Brain pericyte (primary cell): ENCODE data around the gene CTSA.
"Not testable (repeated sequence)": the region's sequence is repeated elsewhere in the genome, so short reads cannot be mapped to it uniquely, and the experiment has no call there.

ENCODE experiments used
- DNase-seq: peaks from one replicate; pipeline ENCODE4 v3.0.0-alpha.2; 2012; ENCODE audit warnings: low read depth, low spot score

CTSA gene

DNA sequence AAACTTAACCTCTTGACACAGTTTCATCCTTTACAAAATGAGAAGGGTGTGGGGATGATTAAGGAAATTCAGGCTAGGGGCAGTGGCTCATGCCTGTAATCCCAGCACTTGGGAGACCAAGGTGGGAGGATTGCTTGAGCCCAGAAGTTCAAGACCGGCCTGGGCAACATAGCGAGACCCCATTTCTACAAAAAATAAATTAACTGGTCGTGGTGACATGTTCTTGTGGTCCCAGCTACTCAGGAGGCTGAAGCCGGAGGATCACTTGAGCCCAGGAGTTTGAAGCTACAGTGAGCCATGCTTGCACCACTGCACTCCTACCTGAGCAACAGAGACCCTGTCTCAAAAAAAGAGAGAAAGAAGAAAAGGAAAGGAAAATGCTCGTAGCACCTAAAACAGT, 24.7 kb upstream of the CTSA start:
- no peak for DNase-seq

DNA sequence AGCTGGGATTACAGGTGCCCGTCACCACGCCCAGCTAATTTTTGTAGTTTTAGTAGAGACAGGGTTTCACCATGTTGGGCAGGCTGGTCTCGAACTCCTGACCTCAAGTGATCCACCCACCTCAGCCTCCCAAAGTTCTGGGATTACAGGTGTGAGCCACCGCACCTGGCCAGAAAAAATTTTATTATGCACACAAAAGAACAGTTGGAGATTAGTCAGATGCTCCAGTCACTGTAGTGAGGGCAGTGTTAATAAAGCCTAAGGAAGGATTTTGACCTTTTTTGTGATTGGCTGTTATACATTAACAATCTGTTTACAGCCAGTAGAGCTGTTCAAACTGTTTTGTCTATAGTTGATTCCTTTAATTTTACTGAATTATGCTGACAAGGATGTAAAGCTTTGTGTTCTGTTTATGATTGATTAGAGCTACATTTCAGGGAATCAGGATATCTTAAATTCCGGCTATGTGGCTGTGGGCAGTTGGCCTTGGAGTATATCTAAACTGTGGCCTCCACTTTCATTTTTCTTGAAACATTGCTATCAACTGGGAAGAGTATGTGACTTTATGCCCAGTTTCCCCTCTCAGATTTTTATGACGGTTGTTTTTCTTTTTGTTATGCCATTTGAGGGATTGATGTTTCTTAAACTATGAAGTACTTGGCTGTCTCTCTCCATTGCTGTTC, 23.9 kb upstream of the CTSA start:
- DNase-seq: no peak

DNA sequence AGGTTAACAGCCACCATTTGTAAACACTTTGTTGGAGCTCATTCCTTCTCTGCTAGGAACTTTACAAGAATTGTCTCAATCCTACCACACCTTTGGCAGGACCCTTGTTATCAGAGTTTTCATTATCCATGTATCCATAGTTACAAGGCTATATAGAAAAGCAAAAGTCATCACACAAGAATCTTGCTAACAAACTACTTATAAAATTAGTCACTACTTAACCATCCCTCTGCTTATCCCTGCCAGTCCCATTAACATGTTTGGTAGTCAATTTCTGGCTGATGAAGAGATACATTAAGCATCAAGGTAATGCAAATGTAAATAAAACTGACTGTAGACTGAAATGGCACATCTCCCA, 23.3 kb upstream of the CTSA start:
- DNase-seq: no peak

DNA sequence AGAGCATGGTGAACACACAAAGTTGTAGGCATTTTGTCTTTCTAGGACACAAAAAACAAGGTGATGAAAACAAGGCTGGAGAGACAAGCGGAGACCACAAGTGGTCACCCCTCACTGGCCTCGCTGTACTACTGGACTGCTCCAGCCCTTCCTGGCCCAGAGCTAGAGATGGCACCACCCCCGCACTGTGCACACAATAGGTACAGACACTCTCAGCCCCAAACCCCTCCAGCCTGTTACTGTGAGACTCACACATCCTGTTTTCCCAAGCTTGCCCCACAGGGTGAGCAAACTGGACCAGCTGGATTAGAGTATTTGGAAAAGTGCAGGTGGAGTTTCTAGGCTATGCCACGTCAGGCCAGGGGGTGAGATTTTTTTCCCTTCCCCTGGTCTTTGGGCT, 18.5 kb upstream of the CTSA start:
- no peak for DNase-seq

DNA sequence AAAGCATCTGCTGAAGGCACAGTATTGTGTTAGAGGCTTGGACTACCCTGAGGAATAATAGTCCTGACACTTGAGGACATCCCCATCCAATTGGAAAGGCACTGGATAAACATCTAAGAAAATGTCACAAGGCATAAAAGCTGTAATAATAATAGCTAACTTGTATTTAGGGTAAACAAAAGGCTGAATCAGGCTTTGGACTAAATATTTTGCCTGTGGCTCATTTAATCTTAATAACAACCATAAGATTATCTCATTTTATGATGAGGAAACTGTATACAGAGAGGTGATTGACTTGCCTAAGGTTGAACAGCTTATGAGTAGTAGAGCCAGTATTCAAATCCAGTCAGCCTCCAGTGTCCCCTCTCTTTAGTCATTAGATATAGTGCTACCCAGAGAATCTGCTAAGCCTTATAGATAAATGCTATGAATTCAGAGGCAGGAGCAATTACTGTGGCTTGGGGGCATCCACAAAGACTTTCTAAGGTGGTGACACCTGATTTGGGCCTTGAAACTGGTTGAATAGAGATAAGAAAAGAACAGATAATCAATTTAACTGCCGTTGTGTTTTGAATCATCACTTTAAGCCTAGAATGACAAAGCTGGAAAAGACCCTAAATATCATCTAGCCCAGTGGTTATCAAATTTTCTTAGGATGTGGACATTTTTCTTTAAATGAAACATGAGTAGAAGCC, 17.6 kb upstream of the CTSA start:
- DNase-seq: no peak

DNA sequence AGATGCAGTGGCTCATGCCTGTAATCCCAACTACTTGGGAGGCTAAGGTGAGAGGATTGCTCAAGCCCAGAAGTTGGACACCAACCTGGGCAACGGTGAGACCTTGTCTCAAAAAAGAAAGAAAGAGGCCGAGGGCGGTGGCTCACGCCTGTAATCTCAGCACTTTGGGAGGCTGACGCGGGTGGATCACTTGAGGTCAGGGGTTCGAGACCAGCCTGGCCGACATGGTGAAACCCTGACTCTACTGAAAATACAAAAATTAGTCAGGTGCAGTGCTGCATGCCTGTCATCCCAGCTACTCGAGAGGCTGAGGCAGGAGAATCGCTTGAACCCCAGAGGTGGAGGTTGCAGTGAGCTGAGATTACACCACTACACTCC, 17.0 kb upstream of the CTSA start:
- not testable (repeated sequence) for DNase-seq

DNA sequence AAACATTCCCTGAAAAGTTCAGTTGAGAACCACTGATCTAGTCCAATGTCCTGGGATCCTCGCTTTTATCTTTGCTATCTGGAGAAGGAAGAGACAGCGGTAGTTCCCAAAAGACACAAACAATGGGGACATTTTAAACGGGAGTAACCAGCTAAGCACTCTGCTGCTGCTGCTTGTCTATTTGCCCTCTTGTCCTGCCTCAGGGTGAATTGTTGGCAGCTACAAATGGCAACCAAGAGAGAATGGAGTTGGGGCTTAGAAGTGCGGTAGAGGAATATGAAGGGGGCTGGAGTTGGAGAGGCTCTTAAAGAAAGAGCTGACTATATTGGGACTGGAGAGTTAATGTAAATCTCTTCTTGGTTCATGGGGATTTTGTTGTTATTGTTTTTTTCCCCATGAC, 16.6 kb upstream of the CTSA start:
- DNase-seq: no peak

DNA sequence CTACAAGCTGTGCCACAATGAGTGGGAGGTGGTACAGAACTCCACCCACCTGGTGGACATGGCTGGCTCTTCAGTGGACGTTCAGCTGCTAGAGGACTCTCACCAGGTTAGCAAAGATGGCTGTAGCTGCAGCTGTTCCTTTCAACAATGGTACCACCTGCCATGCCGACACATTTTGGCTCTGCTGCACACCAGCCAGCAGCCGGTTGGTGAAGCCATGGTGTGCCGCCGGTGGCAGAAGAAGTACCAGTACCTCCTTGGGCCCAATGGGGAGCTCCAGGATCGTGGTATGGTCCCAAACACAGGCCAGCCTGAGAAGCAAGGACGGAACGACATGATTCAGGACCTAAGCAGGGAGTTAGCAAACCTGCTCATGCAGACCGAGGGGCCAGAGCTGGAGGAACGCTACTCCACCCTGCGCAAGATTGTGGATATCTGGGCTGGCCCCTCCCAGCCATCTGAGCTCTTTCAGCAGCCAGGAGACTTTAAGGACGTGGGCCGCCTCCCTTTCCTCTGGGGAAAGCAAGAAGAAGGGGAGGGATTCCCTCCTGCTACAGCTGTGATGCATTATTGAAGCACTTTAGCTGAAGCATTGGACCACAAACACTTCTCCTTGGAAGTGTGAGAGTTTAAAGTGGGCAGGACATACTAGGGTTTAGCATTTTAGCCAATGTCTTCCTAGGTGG, 12.9 kb upstream of the CTSA start:
- no peak for DNase-seq

DNA sequence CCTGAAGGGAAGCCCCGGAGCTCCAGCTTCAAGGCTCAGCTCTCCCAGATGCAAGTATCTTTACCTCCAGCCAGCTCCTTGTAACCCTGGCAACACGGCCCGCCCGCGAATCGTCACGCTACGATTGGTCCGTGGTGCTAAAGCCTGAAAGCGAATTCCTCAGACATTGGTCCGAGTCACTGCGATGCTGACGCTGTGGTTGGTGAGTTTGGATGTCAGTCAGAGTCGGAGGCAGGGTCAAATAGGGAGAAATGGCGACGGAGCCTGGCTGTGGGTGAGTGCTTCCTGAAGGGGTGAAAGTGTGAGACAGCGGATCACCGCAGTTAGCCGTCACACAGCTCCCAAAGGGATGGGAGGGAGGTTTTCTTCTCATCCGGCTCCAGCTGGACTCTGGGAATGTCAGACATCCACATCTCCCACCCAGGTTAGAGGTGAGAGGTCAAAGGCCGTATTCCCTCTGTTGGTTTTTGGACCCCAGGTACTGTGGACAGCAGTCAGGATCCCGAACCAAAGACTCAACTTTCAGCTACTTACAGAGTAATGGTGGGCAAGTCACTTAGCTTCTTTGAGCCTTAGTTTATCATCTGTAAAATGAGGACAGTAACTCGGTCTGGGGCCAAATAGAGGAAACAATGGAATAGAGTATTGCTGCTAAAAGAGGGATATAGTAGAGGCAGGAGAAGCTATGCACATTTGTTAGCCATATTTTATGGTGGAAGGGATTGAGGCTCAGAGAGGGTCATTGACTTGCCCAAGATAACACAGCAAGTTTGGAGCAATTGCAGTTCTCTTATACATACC, 9.9 kb upstream of the CTSA start, which contains the start of gene ZSWIM1:
Gene ZSWIM1 (plus strand): TSS at position 240 of the 801 bp plus-strand sequence. CDS start 1,366 bp downstream, outside the sequence.
- peak; percentile 98 for DNase-seq

DNA sequence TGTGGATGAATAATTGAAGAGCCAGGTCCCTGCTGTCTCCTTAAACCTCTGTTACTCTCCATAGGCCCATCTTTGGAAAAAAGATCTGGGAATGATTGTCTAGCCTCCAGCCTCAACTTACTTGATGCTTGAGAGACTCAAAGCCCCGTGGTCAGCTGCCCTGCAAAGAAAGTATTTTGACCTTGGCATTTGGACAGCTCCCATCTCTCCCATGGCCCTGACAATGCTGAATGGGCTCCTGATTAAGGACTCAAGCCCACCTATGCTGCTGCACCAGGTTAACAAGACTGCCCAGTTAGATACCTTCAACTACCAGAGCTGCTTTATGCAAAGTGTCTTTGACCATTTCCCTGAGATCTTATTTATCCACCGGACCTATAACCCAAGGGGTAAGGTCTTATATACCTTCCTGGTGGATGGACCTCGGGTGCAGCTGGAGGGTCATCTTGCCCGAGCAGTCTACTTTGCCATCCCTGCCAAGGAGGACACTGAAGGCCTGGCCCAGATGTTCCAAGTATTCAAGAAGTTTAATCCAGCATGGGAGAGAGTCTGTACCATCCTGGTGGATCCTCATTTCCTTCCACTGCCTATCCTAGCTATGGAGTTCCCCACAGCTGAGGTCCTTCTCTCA, 8.6 kb upstream of the CTSA start:
- no peak for DNase-seq

DNA sequence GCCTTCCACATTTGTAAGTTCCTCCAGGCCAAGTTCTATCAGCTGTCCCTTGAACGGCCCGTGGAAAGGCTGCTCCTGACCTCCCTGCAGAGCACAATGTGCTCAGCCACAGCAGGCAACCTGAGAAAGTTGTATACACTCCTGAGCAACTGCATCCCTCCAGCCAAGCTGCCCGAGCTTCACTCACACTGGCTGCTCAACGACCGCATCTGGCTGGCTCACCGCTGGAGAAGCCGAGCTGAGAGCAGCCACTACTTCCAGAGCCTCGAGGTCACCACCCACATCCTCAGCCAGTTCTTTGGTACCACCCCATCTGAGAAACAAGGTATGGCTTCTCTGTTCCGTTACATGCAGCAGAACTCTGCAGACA, 8.1 kb upstream of the CTSA start:
- no peak for DNase-seq

DNA sequence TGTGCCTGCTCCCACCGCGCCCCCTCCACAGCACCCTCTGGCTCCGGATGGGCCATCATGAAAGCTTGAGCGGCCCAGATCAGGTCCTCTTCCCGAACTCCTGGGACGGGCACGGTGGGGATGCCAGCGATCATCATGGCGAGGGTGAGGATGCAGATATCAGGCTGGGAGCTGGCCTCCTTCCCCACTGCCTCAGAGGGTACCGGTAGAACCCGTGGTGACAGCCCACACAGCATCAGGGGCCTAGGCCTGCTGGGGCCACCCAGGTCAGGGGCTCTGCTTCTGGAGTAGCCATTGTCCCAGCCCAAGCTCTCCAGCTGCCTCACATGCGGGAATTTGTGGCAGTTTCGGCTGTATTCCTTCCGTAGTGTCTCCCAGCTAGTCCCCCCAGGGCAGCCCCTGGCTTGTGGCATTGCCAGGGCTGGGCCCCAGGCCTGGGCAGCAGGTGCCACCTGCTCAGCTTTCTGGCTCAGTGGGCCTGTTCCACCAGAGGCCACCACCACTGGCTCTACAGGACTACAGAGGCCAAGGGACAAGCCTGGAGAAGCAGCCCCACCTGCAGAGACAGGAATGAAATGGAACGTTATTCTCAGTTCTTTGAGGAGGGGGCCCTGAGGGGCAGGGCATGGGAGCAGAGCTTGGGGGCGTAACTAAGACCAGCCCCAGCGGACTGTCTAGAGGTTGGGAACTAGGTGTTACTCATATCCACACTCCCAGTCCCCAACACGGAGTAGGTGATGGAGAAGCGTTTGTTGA, 4.4 kb upstream of the CTSA start:
- DNase-seq: no peak

DNA sequence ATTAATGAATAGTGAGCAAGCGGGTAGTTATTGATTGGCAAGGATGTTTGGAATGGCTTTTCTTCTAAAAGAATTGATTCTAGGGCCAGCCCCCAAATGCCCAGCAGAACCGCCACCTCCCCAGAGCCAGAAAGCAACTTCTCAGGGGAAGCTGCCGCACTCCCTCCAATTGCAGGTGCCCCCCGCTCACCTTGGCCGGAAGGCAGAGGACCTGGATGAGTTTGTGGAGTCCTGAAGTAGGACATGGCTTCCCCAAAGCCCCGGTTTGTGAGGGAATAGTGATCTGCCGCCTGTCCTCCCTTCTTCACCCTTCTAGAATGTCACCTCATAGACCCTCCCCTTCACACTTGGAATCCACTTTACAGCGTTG, 3.8 kb upstream of the CTSA start, which contains the start of gene SPATA25:
Gene SPATA25 (minus strand): TSS at position 277 of the 370 bp plus-strand sequence. CDS start 32 bp downstream, at position 245.
- DNase-seq: no peak

DNA sequence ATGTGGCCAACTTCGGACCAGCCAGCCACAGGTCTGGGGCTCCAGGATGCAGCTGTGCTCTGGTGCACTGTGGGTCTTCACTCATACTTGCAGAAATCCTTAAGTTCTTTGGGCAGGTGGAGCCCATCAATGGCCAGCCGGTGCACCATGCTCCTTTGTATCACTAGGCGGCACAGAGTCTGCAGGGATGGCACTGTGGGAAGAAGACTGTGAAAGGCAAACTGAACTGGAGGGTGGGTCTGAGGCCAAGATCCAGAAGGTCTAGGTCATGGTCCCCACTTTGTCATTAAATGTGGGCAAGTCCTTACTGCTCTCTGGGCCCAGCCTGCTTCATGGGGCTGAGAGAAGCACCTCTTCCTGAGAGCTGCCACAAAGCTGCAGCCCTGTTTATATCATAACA, 2.5 kb upstream of the CTSA start:
- DNase-seq: no peak

DNA sequence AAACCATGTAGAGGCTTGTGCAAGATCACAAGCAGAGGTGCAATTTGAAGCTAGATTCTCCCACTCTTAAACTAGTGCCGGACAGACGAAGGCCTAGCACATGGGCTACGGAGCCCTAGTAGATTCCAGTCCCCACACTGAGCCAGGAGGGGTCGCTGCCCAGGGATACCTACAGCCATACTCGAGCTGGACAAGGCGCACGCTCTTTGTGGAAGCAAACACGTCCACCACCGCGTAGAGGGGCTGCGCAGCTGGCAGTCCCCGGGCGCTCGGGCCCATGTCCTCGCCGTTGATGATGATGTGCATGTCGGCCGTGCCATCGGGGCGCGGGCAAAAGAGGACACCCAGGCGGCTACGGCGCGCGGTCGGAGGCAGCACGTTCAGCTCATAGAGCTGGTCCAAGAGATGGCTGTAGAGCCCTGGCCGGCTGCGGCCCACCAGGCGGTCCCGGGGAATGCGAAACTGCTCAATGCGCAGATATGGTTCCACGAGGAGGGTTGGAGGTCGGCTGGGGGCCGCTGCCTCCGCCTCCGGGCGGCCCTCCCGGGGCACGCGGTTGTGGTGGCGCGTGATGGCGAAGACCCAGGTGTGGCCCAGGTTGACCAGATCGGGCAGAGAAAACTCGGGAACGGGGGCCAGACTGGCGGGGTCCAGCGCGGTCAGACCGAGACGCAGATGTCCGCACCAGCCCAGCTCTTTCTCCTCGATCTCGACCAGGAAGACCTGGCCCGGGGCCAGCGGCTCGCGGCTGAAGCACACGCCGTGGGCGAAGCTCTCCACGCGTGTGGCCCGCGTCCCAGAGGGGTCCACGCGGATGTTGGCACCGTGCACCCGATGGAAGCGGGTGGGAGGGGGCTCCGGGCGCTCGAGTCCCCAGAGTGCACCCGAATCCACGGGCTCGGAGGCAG, 804 bp upstream of the CTSA start:
- DNase-seq: peak; percentile 69

DNA sequence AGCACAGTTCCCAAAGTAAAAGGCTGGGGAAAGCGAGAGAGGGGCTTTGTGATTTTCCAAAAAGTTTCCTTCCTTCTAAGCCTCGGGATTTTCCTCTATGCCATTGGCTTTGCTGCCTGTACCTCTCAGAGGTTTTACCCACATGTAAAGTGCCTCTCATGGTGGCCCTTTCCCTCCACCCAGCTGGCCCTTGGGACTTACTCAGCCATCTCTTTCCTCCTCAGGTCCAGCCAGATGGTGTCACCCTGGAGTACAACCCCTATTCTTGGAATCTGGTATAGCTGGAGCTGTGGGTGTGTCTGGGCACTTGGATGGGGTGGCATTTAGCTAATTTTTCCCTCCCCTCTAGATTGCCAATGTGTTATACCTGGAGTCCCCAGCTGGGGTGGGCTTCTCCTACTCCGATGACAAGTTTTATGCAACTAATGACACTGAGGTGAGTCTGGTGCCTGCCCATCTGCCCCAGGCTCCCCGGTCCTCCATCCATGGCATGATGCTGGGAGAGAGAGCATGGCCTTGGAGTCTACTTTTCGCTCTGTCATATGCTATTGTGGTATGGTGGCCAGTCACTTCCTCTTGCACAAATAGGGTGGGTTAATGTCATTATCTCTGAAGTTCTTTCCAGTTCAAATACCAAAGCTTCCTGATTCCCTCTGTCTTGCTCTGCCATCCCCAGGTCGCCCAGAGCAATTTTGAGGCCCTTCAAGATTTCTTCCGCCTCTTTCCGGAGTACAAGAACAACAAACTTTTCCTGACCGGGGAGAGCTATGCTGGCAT, 1.1 kb downstream of the CTSA start:
- no peak for DNase-seq

DNA sequence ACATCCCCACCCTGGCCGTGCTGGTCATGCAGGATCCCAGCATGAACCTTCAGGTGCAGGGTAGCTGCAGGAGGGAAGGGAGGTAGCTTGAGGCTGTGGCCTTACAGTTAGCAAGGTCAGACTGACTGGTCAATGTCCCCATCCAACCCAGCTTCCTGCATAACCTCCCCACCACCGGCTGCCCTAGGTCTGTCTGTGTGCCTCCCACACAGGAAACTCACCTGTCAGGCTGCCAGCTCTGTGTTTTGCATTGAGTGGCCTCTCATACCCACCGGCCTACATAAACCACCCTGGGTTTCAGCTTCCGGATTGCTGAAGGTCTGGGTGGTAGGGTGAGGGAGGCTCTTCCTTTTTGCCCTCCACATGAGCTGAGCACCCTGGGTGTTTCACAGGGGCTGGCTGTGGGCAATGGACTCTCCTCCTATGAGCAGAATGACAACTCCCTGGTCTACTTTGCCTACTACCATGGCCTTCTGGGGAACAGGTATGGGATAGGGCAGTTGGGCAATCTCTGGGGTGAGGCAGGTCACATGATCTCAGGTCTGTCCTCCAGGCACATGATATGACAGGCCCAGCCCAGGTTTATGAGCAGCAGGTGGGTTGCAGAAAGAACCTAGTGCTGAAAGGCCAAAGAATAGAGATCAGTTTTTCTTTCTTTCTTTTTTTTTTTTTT, 1.8 kb downstream of the CTSA start:
- no peak for DNase-seq

DNA sequence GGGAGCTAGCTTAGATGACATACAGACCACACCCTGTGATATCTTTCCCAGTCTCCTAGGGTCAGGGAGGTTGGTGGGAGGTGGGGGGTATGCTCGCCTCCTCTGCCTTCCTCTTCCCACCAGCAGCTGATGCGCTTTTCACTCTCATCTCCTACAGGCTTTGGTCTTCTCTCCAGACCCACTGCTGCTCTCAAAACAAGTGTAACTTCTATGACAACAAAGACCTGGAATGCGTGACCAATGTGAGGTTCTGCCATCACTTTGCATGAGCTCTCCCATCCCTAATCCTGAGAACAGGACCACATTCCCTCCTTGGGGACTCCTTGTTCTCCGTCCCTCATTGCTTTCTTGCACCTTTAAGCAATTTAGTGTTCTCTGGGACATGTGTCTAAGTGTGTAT, 2.7 kb downstream of the CTSA start:
- DNase-seq: no peak

DNA sequence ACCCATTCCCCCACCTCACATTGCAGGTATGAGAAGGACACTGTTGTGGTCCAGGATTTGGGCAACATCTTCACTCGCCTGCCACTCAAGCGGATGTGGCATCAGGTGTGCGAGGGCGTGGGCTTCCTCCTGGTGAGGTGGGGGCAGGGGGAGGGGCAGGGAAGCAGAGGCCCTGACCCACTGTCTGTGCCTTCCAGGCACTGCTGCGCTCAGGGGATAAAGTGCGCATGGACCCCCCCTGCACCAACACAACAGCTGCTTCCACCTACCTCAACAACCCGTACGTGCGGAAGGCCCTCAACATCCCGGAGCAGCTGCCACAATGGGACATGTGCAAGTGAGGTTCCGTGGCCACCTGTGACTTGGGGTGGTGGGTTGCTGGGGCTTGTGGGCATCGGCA, 3.7 kb downstream of the CTSA start:
- DNase-seq: no peak
